ENCODE results near the gene TAF1.

- TF ChIP-seq IRF2 (CRISPR knock-in tag; IDR thresholded peaks at IDR 0.05; ENCODE audit: borderline replicate concordance, low read depth) (no peak), CTCF (IDR thresholded peaks at IDR 0.05) (no peak), MLX (CRISPR knock-in tag; IDR thresholded peaks at IDR 0.05) (no peak), USF1 (CRISPR knock-in tag; IDR thresholded peaks at IDR 0.05) (no peak), MAX (CRISPR knock-in tag; IDR thresholded peaks at IDR 0.05) (no peak), GABPB1 (CRISPR knock-in tag; IDR thresholded peaks at IDR 0.05) (no peak), CREB1 (CRISPR knock-in tag; IDR thresholded peaks at IDR 0.05) (no peak), OVOL2 (CRISPR knock-in tag; IDR thresholded peaks at IDR 0.05; ENCODE audit: borderline replicate concordance) (no peak), CBFB (CRISPR knock-in tag; IDR thresholded peaks at IDR 0.05; ENCODE audit: low read depth) (no peak)
Measured at GRCh38 chrX:71450433-71451106, 84.4 kb downstream of the TAF1 start.

Measured in WTC11 (cell line).